Fibroblast of lung (primary cell): ENCODE results near the gene OLAH.

ENCODE experiments used
- EZH2 ChIP-seq: IDR thresholded peaks from 2 replicates; pipeline ENCODE4 v1.5.1; 2012; ENCODE audit warnings: low read length, control low read depth, mild to moderate bottlenecking; ENCODE audit errors: missing control alignments
- TF ChIP-seq, protein P1 (sequence below), 2 donors: IDR thresholded peaks in 1 of 2; conservative IDR thresholded peaks in 1 of 2; 1 replicate in 1 of 2; 2 replicates in 1 of 2; pipeline ENCODE4 v1.5.1; 2011 to 2012; ENCODE audit warnings: low read length in 2 of 2, control low read depth in 1 of 2, inconsistent platforms in 1 of 2, low read depth in 1 of 2, mild to moderate bottlenecking in 1 of 2

- TF ChIP-seq, protein P1, sequence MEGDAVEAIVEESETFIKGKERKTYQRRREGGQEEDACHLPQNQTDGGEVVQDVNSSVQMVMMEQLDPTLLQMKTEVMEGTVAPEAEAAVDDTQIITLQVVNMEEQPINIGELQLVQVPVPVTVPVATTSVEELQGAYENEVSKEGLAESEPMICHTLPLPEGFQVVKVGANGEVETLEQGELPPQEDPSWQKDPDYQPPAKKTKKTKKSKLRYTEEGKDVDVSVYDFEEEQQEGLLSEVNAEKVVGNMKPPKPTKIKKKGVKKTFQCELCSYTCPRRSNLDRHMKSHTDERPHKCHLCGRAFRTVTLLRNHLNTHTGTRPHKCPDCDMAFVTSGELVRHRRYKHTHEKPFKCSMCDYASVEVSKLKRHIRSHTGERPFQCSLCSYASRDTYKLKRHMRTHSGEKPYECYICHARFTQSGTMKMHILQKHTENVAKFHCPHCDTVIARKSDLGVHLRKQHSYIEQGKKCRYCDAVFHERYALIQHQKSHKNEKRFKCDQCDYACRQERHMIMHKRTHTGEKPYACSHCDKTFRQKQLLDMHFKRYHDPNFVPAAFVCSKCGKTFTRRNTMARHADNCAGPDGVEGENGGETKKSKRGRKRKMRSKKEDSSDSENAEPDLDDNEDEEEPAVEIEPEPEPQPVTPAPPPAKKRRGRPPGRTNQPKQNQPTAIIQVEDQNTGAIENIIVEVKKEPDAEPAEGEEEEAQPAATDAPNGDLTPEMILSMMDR (conservative IDR thresholded peaks at IDR 0.05 in 1 of 2, IDR thresholded peaks at IDR 0.05 in 1 of 2; ENCODE audit: low read depth in 1 of 2, low read length in 2 of 2): no peak
- TF ChIP-seq EZH2: no peak
These were observed 52.9 kb downstream of the OLAH start for GRCh38 chr10:15096661-15097010.
